Stimulated activated memory B cell treated with anti-CD40 and anti-IgM and Interleukin-4, amounts not matched to agents 10 μg/mL and 1 μg/mL and 100 μg/mL, for 72 hours (primary cell): ENCODE data around the gene VAPB.
A peak's percentile ranks its signal among the peaks of the same experiment; 100 is the strongest.

Experiments used
- ATAC-seq: fragments of 150-1000 bp; cut with Tn5 transposase; 2 replicates; pipeline ENCODE4 v1.10.0; 2021
- H3K27ac Mint-ChIP-seq: one replicate; pipeline ENCODE4 v1.8.0; 2022; ENCODE audit warnings: mild to moderate bottlenecking, mixed read lengths
- H3K27me3 Mint-ChIP-seq: one replicate; pipeline ENCODE4 v1.8.0; 2022; ENCODE audit warnings: mixed read lengths
- H3K36me3 Mint-ChIP-seq: one replicate; pipeline ENCODE4 v1.8.0; 2022; ENCODE audit warnings: mixed read lengths
- H3K4me1 Mint-ChIP-seq: one replicate; pipeline ENCODE4 v1.8.0; 2022; ENCODE audit warnings: mixed read lengths
- H3K4me3 Mint-ChIP-seq: one replicate; pipeline ENCODE4 v1.8.0; 2022; ENCODE audit warnings: mild to moderate bottlenecking, moderate library complexity, mixed read lengths
- H3K9me3 Mint-ChIP-seq: one replicate; pipeline ENCODE4 v1.8.0; 2022; ENCODE audit warnings: mixed read lengths

VAPB gene

GRCh38 chr20:58393299-58393698 lies 4.3 kb downstream of the VAPB start:
- Mint-ChIP-seq H3K4me1 (peaks cover 68% of the 10 kb centered on the region), H3K4me3 (no peak overlapping the region), H3K36me3 (peaks cover 40% of the 10 kb centered on the region), H3K27me3 (no peaks in the 10 kb centered on the region), H3K27ac (no peak overlapping the region), H3K9me3 (no peaks in the 10 kb centered on the region)
- no peak for ATAC-seq

- Mint-ChIP-seq H3K27me3 (no peaks in the 10 kb centered on the region), H3K4me3 (no peak overlapping the region), H3K36me3 (peaks cover 47% of the 10 kb centered on the region), H3K9me3 (no peaks in the 10 kb centered on the region), H3K4me1 (peaks cover 75% of the 10 kb centered on the region), H3K27ac (no peak overlapping the region)
- no peak for ATAC-seq
Measured at GRCh38 chr20:58394801-58395200, 5.8 kb downstream of the VAPB start.

GRCh38 chr20:58395604-58396003 lies 6.6 kb downstream of the VAPB start:
- no peak overlapping the region for H3K4me3 Mint-ChIP-seq
- H3K4me1 Mint-ChIP-seq = peaks cover 67% of the 10 kb centered on the region

GRCh38 chr20:58397429-58397828 lies 8.4 kb downstream of the VAPB start:
- Mint-ChIP-seq H3K27me3 (no peaks in the 10 kb centered on the region), H3K36me3 (peaks cover 28% of the 10 kb centered on the region), H3K27ac (no peak overlapping the region), H3K4me1 (peaks cover 48% of the 10 kb centered on the region), H3K9me3 (no peaks in the 10 kb centered on the region), H3K4me3 (no peak overlapping the region)
- ATAC-seq = no peak

More at GRCh38 chr20:58395604-58396003, 6.6 kb downstream of the VAPB start:
- no peak for ATAC-seq
- Mint-ChIP-seq H3K36me3 (peaks cover 43% of the 10 kb centered on the region), H3K9me3 (no peaks in the 10 kb centered on the region), H3K27me3 (no peaks in the 10 kb centered on the region), H3K27ac (no peak overlapping the region)

GRCh38 chr20:58398254-58398653 lies 9.2 kb downstream of the VAPB start:
- Mint-ChIP-seq H3K36me3 (peaks cover 21% of the 10 kb centered on the region), H3K9me3 (no peaks in the 10 kb centered on the region), H3K27me3 (no peaks in the 10 kb centered on the region), H3K27ac (no peak overlapping the region), H3K4me3 (no peak overlapping the region), H3K4me1 (peaks cover 40% of the 10 kb centered on the region)
- ATAC-seq = no peak

- H3K27me3 Mint-ChIP-seq = no peaks in the 10 kb centered on the region
- peaks cover 10% of the 10 kb centered on the region for H3K36me3 Mint-ChIP-seq
- peaks cover 27% of the 10 kb centered on the region for H3K4me1 Mint-ChIP-seq
- H3K9me3 Mint-ChIP-seq = no peaks in the 10 kb centered on the region
- H3K27ac Mint-ChIP-seq = no peak overlapping the region
- no peak for ATAC-seq
- H3K4me3 Mint-ChIP-seq = no peak overlapping the region
Measured at GRCh38 chr20:58399926-58400325, 10.9 kb downstream of the VAPB start.

- H3K4me1 Mint-ChIP-seq = peaks cover 24% of the 10 kb centered on the region
- H3K4me3 Mint-ChIP-seq = no peak overlapping the region
- H3K27ac Mint-ChIP-seq = no peak overlapping the region
- no peaks in the 10 kb centered on the region for H3K27me3 Mint-ChIP-seq
- peaks cover 10% of the 10 kb centered on the region for H3K36me3 Mint-ChIP-seq
- H3K9me3 Mint-ChIP-seq = no peaks in the 10 kb centered on the region
- no peak for ATAC-seq
Measured at GRCh38 chr20:58401162-58401561, 12.1 kb downstream of the VAPB start.

- Mint-ChIP-seq H3K27ac (no peak overlapping the region), H3K9me3 (no peaks in the 10 kb centered on the region), H3K27me3 (no peaks in the 10 kb centered on the region), H3K4me1 (peaks cover 18% of the 10 kb centered on the region), H3K4me3 (no peak overlapping the region), H3K36me3 (peaks cover 10% of the 10 kb centered on the region)
- ATAC-seq = peak; percentile 63
Measured at GRCh38 chr20:58402305-58402704, 13.3 kb downstream of the VAPB start.

- Mint-ChIP-seq H3K27me3 (no peaks in the 10 kb centered on the region), H3K36me3 (peaks cover 10% of the 10 kb centered on the region), H3K27ac (no peak overlapping the region), H3K4me3 (no peak overlapping the region), H3K4me1 (peaks cover 19% of the 10 kb centered on the region), H3K9me3 (no peaks in the 10 kb centered on the region)
- peak; percentile 96 for ATAC-seq
Measured at GRCh38 chr20:58402827-58403226, 13.8 kb downstream of the VAPB start.

- Mint-ChIP-seq H3K9me3 (no peaks in the 10 kb centered on the region), H3K4me3 (no peak overlapping the region), H3K27me3 (no peaks in the 10 kb centered on the region), H3K27ac (no peak overlapping the region), H3K4me1 (peaks cover 19% of the 10 kb centered on the region), H3K36me3 (peaks cover 7% of the 10 kb centered on the region)
- peak; percentile 73 for ATAC-seq
Measured at GRCh38 chr20:58403272-58403671, 14.2 kb downstream of the VAPB start.

- peaks cover 28% of the 10 kb centered on the region for H3K4me1 Mint-ChIP-seq
- no peaks in the 10 kb centered on the region for H3K9me3 Mint-ChIP-seq
- ATAC-seq = no peak
- no peak overlapping the region for H3K4me3 Mint-ChIP-seq
- H3K36me3 Mint-ChIP-seq = no peaks in the 10 kb centered on the region
- H3K27me3 Mint-ChIP-seq = no peaks in the 10 kb centered on the region
- no peak overlapping the region for H3K27ac Mint-ChIP-seq
Measured at GRCh38 chr20:58405504-58406291, 16.7 kb downstream of the VAPB start.

GRCh38 chr20:58406422-58407001 lies 17.5 kb downstream of the VAPB start:
- ATAC-seq = no peak
- Mint-ChIP-seq H3K9me3 (no peaks in the 10 kb centered on the region), H3K27me3 (no peaks in the 10 kb centered on the region), H3K4me1 (peaks cover 28% of the 10 kb centered on the region), H3K36me3 (no peaks in the 10 kb centered on the region), H3K27ac (no peak overlapping the region), H3K4me3 (no peak overlapping the region)

GRCh38 chr20:58407201-58407873 lies 18.3 kb downstream of the VAPB start:
- Mint-ChIP-seq H3K27ac (no peak overlapping the region), H3K4me1 (peaks cover 28% of the 10 kb centered on the region), H3K9me3 (no peaks in the 10 kb centered on the region), H3K36me3 (no peaks in the 10 kb centered on the region), H3K4me3 (no peak overlapping the region), H3K27me3 (no peaks in the 10 kb centered on the region)
- no peak for ATAC-seq

GRCh38 chr20:58407966-58408557 lies 19.0 kb downstream of the VAPB start:
- Mint-ChIP-seq H3K9me3 (no peaks in the 10 kb centered on the region), H3K4me1 (peaks cover 28% of the 10 kb centered on the region), H3K36me3 (no peaks in the 10 kb centered on the region), H3K4me3 (no peak overlapping the region), H3K27ac (peak overlapping the region; percentile 61), H3K27me3 (no peaks in the 10 kb centered on the region)
- no peak for ATAC-seq

- no peak for ATAC-seq
- Mint-ChIP-seq H3K27me3 (no peaks in the 10 kb centered on the region), H3K27ac (peak overlapping the region; percentile 61), H3K4me3 (no peak overlapping the region), H3K36me3 (no peaks in the 10 kb centered on the region), H3K4me1 (peaks cover 28% of the 10 kb centered on the region), H3K9me3 (no peaks in the 10 kb centered on the region)
Measured at GRCh38 chr20:58408603-58409246, 19.7 kb downstream of the VAPB start.
